Cerebellar cortex (tissue), 1 donor: ENCODE results near the gene NUCB1.
"Not testable (repeated sequence)": the region's sequence is repeated elsewhere in the genome, so short reads cannot be mapped to it uniquely, and the experiment has no call there.

Experiments
- DNase-seq: peaks from one replicate; pipeline ENCODE4 v3.0.0-alpha.2; 2015; ENCODE audit warnings: low spot score

Gene NUCB1

GRCh38 chr19:48874303-48875135 lies 25.6 kb upstream of the NUCB1 start:
- DNase-seq: peak; percentile 33

GRCh38 chr19:48876043-48876981 lies 23.8 kb upstream of the NUCB1 start:
- not testable (repeated sequence) for DNase-seq

- DNase-seq: no peak
These were observed 22.3 kb upstream of the NUCB1 start for GRCh38 chr19:48877855-48878195.

GRCh38 chr19:48878196-48879024 lies 21.7 kb upstream of the NUCB1 start:
- peak; percentile 30 for DNase-seq

- no peak for DNase-seq
These were observed 21.0 kb upstream of the NUCB1 start for GRCh38 chr19:48879025-48879637.

GRCh38 chr19:48879696-48880095 lies 20.4 kb upstream of the NUCB1 start:
- DNase-seq: not testable (repeated sequence)

- DNase-seq: peak; percentile 64
These were observed 18.1 kb upstream of the NUCB1 start for GRCh38 chr19:48881741-48882657.

GRCh38 chr19:48883726-48884125 lies 16.4 kb upstream of the NUCB1 start:
- no peak for DNase-seq

- DNase-seq: no peak
These were observed 12.1 kb upstream of the NUCB1 start for GRCh38 chr19:48887861-48888612.

- not testable (repeated sequence) for DNase-seq
These were observed 10.6 kb upstream of the NUCB1 start for GRCh38 chr19:48889496-48889895.

GRCh38 chr19:48890551-48890950 lies 9.6 kb upstream of the NUCB1 start:
- DNase-seq: no peak

GRCh38 chr19:48895226-48895625 lies 4.9 kb upstream of the NUCB1 start:
- no peak for DNase-seq

- peak; percentile 62 for DNase-seq
These were observed 3.9 kb upstream of the NUCB1 start for GRCh38 chr19:48896191-48896720.

GRCh38 chr19:48897181-48897580 lies 2.9 kb upstream of the NUCB1 start:
- no peak for DNase-seq

GRCh38 chr19:48899386-48899749 lies 744 bp upstream of the NUCB1 start:
- DNase-seq: not testable (repeated sequence)

- DNase-seq: peak; percentile 65
These were observed 630 bp downstream of the NUCB1 start for GRCh38 chr19:48900477-48901406.

- DNase-seq: not testable (repeated sequence)
These were observed 2.2 kb downstream of the NUCB1 start for GRCh38 chr19:48902291-48902690.

GRCh38 chr19:48903788-48904187 lies 3.7 kb downstream of the NUCB1 start:
- DNase-seq: not testable (repeated sequence)
